ENCODE results near the gene LCK. TPM values are rescaled to one million over a fixed set of nuclear protein-coding genes. Genes with fewer than 3 reads are reported as not detected.

The LCK gene
- total and polyA plus RNA-seq, 2 donors (not counting 1 experiment from before 2014, with no cell fraction given) = not detected

DNA sequence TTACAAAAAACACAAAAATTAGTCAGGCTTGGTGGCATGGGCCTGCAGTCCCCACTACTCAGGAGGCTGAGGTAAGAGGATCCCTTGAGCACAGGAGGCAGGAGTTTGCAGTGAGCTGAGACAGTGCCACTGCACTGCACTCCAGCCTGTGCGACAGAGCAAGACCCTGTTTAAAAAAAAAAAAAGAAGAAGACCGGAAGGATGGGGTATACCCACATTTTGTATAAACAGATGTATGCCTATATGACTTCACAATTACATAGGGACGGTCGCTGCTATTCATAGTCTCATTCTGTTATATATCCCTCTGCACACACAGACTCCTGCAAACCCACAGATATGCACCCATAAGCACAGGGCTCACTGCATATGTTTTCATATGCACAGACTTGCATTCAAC is 12.7 kb downstream of the LCK start:
- Histone ChIP-seq H3K9ac (ENCODE audit: insufficient read depth, low read length) (no peak overlapping the region), H3K4me2 (ENCODE audit: extremely low read depth, insufficient read depth, low read length) (no peak overlapping the region), H3K27me3 (ENCODE audit: control insufficient read depth, insufficient read depth, low read length) (no peaks in the 10 kb centered on the region), H4K20me1 (ENCODE audit: control insufficient read depth, extremely low read depth, insufficient read depth, low read length) (no peaks in the 10 kb centered on the region), H2AFZ (ENCODE audit: low read length) (no peak overlapping the region), H3K36me3 (ENCODE audit: control insufficient read depth, insufficient read depth, low read length) (no peaks in the 10 kb centered on the region), H3K4me3 (replicated peaks in 1 of 4; ENCODE audit: control extremely low read depth in 1 of 4, insufficient read depth in 1 of 4, low read depth in 3 of 4, low read length in 4 of 4) (no peak overlapping the region), H3K9me3 (ENCODE audit: control insufficient read depth, insufficient read depth, low read depth, low read length) (no peaks in the 10 kb centered on the region), H3K27ac (ENCODE audit: insufficient read depth, low read length) (no peak overlapping the region), H3K4me1 (ENCODE audit: control insufficient read depth, extremely low read depth, insufficient read depth, low read length) (peaks cover 2% of the 10 kb centered on the region), H3K79me2 (ENCODE audit: control insufficient read depth, insufficient read depth, low read length) (no peaks in the 10 kb centered on the region)
- no peak for TF ChIP-seq EZH2 (IDR thresholded peaks at IDR 0.05; ENCODE audit: low read length, missing control alignments)
- TF ChIP-seq, protein P1, sequence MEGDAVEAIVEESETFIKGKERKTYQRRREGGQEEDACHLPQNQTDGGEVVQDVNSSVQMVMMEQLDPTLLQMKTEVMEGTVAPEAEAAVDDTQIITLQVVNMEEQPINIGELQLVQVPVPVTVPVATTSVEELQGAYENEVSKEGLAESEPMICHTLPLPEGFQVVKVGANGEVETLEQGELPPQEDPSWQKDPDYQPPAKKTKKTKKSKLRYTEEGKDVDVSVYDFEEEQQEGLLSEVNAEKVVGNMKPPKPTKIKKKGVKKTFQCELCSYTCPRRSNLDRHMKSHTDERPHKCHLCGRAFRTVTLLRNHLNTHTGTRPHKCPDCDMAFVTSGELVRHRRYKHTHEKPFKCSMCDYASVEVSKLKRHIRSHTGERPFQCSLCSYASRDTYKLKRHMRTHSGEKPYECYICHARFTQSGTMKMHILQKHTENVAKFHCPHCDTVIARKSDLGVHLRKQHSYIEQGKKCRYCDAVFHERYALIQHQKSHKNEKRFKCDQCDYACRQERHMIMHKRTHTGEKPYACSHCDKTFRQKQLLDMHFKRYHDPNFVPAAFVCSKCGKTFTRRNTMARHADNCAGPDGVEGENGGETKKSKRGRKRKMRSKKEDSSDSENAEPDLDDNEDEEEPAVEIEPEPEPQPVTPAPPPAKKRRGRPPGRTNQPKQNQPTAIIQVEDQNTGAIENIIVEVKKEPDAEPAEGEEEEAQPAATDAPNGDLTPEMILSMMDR (conservative IDR thresholded peaks at IDR 0.05 in 1 of 2, IDR thresholded peaks at IDR 0.05 in 1 of 2; ENCODE audit: low read depth in 1 of 2, low read length in 2 of 2) = no peak
- no peak for DNase-seq (ENCODE audit: low read depth in 2 of 2)

GRCh38 chr1:32265846-32266245 is 14.8 kb downstream of the LCK start:
- Histone ChIP-seq H3K4me1 (ENCODE audit: control insufficient read depth, extremely low read depth, insufficient read depth, low read length) (peaks cover 2% of the 10 kb centered on the region), H3K9me3 (ENCODE audit: control insufficient read depth, insufficient read depth, low read depth, low read length) (no peaks in the 10 kb centered on the region), H3K79me2 (ENCODE audit: control insufficient read depth, insufficient read depth, low read length) (no peaks in the 10 kb centered on the region), H2AFZ (ENCODE audit: low read length) (no peak overlapping the region), H3K4me2 (ENCODE audit: extremely low read depth, insufficient read depth, low read length) (no peak overlapping the region), H4K20me1 (ENCODE audit: control insufficient read depth, extremely low read depth, insufficient read depth, low read length) (no peaks in the 10 kb centered on the region), H3K36me3 (ENCODE audit: control insufficient read depth, insufficient read depth, low read length) (no peaks in the 10 kb centered on the region), H3K9ac (ENCODE audit: insufficient read depth, low read length) (no peak overlapping the region), H3K4me3 (replicated peaks in 1 of 4; ENCODE audit: control extremely low read depth in 1 of 4, insufficient read depth in 1 of 4, low read depth in 3 of 4, low read length in 4 of 4) (no peak overlapping the region), H3K27ac (ENCODE audit: insufficient read depth, low read length) (no peak overlapping the region), H3K27me3 (ENCODE audit: control insufficient read depth, insufficient read depth, low read length) (peaks cover 3% of the 10 kb centered on the region)
- TF ChIP-seq, protein P1 (conservative IDR thresholded peaks at IDR 0.05 in 1 of 2, IDR thresholded peaks at IDR 0.05 in 1 of 2; ENCODE audit: low read depth in 1 of 2, low read length in 2 of 2) = no peak
- no peak for TF ChIP-seq EZH2 (IDR thresholded peaks at IDR 0.05; ENCODE audit: low read length, missing control alignments)
- DNase-seq (ENCODE audit: low read depth in 2 of 2) = no peak

DNA sequence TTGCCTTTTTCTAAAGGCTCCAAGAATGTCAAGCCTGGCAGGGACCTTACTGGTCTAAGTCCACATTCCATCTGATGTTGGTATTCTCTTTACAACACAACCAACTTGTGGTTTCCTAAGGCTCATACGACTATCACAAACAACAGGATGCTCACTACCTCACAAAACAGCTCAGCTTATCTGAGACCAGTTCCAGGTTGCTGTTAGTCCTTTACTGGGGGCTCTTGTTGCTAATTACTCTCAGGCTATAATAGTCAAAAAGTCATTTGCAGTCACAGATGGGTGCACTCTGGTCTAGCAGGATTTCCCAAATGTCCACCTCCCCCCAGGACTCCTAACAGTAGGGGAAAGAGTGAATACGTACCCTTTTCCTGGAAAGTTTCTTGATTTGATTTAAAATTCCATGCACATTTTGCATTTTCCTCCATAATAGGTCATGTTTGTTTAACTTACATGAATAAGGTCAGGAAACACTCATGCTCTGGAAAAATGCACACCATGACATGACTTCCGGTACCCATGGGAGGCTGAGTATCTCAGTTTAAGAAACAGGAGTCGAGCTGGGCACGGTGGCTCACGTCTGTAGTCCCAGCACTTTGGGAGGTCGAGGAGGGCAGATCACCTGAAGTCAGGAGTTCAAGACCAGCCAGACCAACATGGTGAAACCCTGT is 16.0 kb downstream of the LCK start:
- H3K36me3 ChIP-seq (ENCODE audit: control insufficient read depth, insufficient read depth, low read length) = no peaks in the 10 kb centered on the region
- no peaks in the 10 kb centered on the region for H3K79me2 ChIP-seq (ENCODE audit: control insufficient read depth, insufficient read depth, low read length)
- H4K20me1 ChIP-seq (ENCODE audit: control insufficient read depth, extremely low read depth, insufficient read depth, low read length) = no peaks in the 10 kb centered on the region
- H3K9ac ChIP-seq (ENCODE audit: insufficient read depth, low read length) = no peak overlapping the region
- peak; percentile 54 to 60 for DNase-seq (ENCODE audit: low read depth in 2 of 2)
- no peak overlapping the region for H3K4me2 ChIP-seq (ENCODE audit: extremely low read depth, insufficient read depth, low read length)
- peak overlapping the region; percentile 60 for H3K27ac ChIP-seq (ENCODE audit: insufficient read depth, low read length)
- H3K4me1 ChIP-seq (ENCODE audit: control insufficient read depth, extremely low read depth, insufficient read depth, low read length) = peaks cover 2% of the 10 kb centered on the region
- H3K9me3 ChIP-seq (ENCODE audit: control insufficient read depth, insufficient read depth, low read depth, low read length) = no peaks in the 10 kb centered on the region
- no peak overlapping the region for H3K4me3 ChIP-seq (replicated peaks in 1 of 4; ENCODE audit: control extremely low read depth in 1 of 4, insufficient read depth in 1 of 4, low read depth in 3 of 4, low read length in 4 of 4)
- TF ChIP-seq, protein P1 (conservative IDR thresholded peaks at IDR 0.05 in 1 of 2, IDR thresholded peaks at IDR 0.05 in 1 of 2; ENCODE audit: low read depth in 1 of 2, low read length in 2 of 2) = no peak
- no peak for TF ChIP-seq EZH2 (IDR thresholded peaks at IDR 0.05; ENCODE audit: low read length, missing control alignments)
- peaks cover 3% of the 10 kb centered on the region for H3K27me3 ChIP-seq (ENCODE audit: control insufficient read depth, insufficient read depth, low read length)
- no peak overlapping the region for H2AFZ ChIP-seq (ENCODE audit: low read length)

Measured in fibroblast of lung (primary cell).